ENCODE data around the gene THPO.
"Not testable (repeated sequence)": the region's sequence is repeated elsewhere in the genome, so short reads cannot be mapped to it uniquely, and the experiment has no call there.

Gene THPO

DNA sequence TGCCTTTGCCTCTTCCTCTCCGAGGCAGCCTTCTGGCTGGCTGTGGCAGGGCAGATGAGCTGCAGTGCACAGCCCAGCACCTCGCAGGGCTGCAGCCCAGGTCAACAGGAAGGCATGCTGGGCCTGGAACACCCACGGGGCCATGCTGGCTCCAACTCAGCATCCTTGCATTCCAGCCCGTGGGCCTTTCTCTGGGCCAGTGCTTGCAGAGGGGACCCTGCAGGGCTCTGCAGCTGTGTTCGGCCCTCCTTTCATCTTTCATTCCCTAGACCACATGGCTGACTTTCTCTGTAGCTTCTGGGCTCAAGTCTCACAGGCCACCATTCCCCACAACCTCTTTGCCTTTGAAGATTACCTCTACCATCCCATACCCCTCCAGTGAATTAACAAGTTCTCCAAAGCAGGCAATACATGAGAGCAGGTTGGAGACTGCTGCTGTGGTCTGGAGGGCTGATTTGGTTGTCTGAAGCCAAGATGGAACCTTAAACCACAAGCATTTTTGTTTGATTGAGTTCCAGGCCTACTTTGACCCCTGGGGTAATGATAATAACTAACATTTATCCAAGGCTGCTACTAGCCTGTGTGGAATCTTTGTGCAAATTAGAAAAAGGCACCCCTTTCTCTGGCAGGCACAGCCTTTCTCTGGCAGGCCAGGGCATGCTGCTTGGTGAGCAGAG lies 34.7 kb downstream of the THPO start:
- TF ChIP-seq, protein P1, sequence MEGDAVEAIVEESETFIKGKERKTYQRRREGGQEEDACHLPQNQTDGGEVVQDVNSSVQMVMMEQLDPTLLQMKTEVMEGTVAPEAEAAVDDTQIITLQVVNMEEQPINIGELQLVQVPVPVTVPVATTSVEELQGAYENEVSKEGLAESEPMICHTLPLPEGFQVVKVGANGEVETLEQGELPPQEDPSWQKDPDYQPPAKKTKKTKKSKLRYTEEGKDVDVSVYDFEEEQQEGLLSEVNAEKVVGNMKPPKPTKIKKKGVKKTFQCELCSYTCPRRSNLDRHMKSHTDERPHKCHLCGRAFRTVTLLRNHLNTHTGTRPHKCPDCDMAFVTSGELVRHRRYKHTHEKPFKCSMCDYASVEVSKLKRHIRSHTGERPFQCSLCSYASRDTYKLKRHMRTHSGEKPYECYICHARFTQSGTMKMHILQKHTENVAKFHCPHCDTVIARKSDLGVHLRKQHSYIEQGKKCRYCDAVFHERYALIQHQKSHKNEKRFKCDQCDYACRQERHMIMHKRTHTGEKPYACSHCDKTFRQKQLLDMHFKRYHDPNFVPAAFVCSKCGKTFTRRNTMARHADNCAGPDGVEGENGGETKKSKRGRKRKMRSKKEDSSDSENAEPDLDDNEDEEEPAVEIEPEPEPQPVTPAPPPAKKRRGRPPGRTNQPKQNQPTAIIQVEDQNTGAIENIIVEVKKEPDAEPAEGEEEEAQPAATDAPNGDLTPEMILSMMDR (IDR thresholded peaks at IDR 0.05): no peak
- Histone ChIP-seq H3K4me3 (no peak overlapping the region), H3K27ac (no peak overlapping the region)
- DNase-seq (ENCODE audit: low spot score): no peak

DNA sequence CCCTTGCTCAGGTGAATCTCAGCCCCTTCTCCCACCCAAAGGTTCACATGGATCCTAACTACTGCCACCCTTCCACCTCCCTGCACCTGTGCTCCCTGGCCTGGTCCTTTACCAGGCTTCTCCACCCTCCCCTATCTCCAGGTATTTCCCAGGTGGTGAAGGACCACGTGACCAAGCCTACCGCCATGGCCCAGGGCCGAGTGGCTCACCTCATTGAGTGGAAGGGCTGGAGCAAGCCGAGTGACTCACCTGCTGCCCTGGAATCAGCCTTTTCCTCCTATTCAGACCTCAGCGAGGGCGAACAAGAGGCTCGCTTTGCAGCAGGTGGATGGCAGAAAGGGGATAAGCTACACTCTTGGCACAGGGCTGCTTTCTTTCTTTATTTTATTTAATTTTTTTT lies 36.1 kb downstream of the THPO start:
- no peak for DNase-seq (ENCODE audit: low spot score)
- Histone ChIP-seq H3K27ac (no peak overlapping the region), H3K4me3 (no peak overlapping the region)
- TF ChIP-seq, protein P1 (IDR thresholded peaks at IDR 0.05): no peak

DNA sequence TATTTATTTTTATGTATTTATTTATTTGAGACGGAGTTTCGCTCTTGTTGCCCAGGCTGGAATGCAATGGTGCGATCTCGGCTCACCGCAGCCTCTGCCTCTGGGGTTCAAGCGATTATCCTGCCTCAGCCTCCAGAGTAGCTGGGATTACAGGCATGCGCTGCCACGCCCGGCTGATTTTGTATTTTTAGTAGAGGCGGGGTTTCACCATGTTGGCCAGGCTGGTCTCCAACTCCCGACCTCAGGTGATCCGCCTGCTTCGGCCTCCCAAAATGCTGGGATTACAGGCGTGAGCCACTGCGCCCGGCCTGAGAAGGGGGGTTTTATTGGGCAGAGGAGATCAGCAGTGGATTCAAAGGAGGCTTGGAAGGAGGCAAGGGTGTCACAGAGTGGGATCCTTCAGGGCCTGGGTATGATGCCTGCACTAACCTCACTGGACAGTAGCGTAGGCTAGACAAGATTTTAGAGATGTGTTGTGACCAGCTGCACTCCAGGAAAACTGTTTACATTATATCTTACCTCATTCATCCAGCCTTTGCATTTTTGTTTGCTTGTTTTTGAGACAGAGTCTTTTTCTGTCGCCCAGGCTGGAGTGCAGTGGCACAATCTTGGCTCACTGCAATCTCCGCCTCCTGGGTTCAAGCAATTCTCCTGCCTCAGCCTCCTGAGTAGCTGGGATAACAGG lies 38.4 kb downstream of the THPO start:
- H3K27ac ChIP-seq: peak overlapping the region; percentile 96 to 98
- not testable (repeated sequence) for DNase-seq (ENCODE audit: low spot score); H3K4me3 ChIP-seq

DNA sequence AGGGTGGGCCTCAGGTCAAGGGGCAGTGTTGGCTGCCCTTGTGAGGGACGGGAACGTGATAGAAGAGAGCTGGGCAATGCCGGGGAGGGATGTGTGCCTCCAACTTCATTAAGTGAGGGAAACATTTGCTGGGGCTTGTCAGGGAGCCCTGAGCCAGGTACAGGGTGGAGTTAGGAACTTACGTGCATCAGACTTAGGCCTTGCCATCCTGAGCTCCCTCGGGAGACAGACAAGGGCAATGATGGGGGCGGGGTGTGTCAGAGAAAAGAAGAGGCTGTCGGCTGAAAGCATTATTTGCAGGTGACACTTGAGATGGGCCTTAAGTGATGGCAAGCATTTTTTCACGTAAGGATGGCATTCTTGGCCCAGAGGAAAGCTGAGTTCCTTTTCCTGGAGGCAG lies 39.0 kb downstream of the THPO start:
- TF ChIP-seq, protein P1 (IDR thresholded peaks at IDR 0.05): no peak
- H3K4me3 ChIP-seq: peak overlapping the region; percentile 89
- DNase-seq (ENCODE audit: low spot score): no peak
- peak overlapping the region; percentile 96 to 98 for H3K27ac ChIP-seq

DNA sequence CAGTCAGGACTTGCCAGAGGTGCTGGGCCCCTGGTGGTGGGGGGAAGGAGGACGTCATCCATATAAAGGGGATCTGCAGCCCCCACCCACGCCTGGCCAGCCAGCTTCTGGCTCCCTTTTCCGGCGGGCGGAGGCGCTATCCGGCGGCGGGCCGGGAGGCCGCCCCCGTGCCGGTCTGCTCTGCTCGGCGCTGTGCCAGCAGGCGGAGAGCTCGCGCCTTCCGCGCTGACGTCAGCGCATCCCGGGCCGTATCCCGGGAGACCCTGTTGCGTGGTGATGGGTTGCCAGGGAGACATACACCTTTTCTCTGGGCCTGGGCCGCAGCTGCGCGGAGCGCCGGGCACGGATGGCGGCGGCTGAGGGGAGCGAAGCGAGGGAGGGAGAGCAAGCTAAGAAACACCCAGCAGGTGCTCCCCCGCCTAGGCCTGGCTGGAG lies 39.5 kb downstream of the THPO start:
- peak; percentile 95 for DNase-seq (ENCODE audit: low spot score)
- Histone ChIP-seq H3K27ac (peak overlapping the region; percentile 96 to 98), H3K4me3 (peak overlapping the region; percentile 89)
- TF ChIP-seq, protein P1 (IDR thresholded peaks at IDR 0.05): no peak

DNA sequence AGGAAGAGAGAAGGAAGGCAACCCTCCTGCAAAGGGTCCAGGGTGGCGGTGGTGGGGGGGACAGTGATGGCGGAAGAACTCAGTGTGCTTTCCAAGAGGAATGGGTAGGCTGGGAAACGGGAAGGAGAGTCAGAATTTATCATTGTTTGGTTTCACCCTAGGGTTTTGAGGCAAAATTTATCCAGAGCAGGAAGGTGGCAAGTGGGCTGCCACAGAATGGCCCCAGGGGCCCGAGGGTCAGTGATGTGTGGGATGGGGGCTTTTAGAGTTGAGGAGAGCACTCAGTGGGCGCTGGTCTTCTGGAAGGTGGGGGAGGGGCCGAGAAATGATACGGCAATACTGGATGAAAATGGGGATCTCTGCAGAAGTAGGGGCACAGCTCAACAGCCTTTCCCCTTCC lies 40.0 kb downstream of the THPO start:
- peak overlapping the region; percentile 96 to 98 for H3K27ac ChIP-seq
- H3K4me3 ChIP-seq: peak overlapping the region; percentile 89
- no peak for DNase-seq (ENCODE audit: low spot score)
- TF ChIP-seq, protein P1 (IDR thresholded peaks at IDR 0.05): no peak

DNA sequence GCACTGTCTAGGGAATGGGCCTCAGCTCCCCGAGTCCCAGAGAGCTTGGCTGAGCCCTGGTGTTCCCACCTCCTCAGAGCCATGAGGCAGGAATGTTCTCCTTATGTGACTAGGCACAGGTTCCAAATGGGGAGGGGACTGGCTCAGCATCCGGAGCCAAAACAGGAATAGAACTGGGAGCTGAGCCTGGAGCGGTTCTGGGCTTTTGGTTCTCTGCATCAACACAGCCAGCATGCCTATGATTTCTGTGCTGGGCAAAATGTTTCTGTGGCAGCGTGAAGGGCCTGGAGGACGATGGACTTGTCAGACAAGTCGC lies 40.6 kb downstream of the THPO start, which contains the start of gene FAM131A:
Gene FAM131A, plus strand, starts transcription at position 202 of the 316 bp plus-strand sequence. Its CDS starts 31 bp downstream, at position 233.
- DNase-seq (ENCODE audit: low spot score): peak; percentile 94
- H3K4me3 ChIP-seq: peak within 1 kb of the TSS; percentile 89
- peak within 1 kb of the TSS; percentile 96 to 98 for H3K27ac ChIP-seq
- TF ChIP-seq, protein P1 (IDR thresholded peaks at IDR 0.05): no peak
